ENCODE results near the gene TMEM207. TPM values are rescaled to one million over a fixed set of nuclear protein-coding genes. Genes with fewer than 3 reads are reported as not detected.

TMEM207 gene
- total and polyA plus RNA-seq, 2 of the 8 experiments (the other 6 are each of a cell fraction or from before 2014, with no cell fraction given) = not detected

GRCh38 chr3:190424108-190424477, 25.6 kb downstream of the TMEM207 start:
- no peak overlapping the region for H3K18ac ChIP-seq (ENCODE audit: extremely low read depth, low read length)
- H2BK15ac ChIP-seq (ENCODE audit: low read length) = no peak overlapping the region
- no peak overlapping the region for H3K4me2 ChIP-seq (ENCODE audit: insufficient read depth in 1 of 2, low read depth in 2 of 2, low read length in 2 of 2)
- no peak overlapping the region for H2AK5ac ChIP-seq (ENCODE audit: low read depth, low read length)
- H3K4me1 ChIP-seq (replicated peaks in 1 of 4; ENCODE audit: control insufficient read depth in 3 of 4, insufficient read depth in 4 of 4, low read length in 3 of 4) = no peaks in the 10 kb centered on the region
- H2BK12ac ChIP-seq (ENCODE audit: low read depth, low read length) = no peak overlapping the region
- no peaks in the 10 kb centered on the region for H4K20me1 ChIP-seq (replicated peaks in 1 of 2; ENCODE audit: control insufficient read depth in 1 of 2, insufficient read depth in 2 of 2, low read length in 2 of 2)
- H3K27me3 ChIP-seq (replicated peaks in 1 of 4; ENCODE audit: control insufficient read depth in 3 of 4, extremely low read depth in 1 of 4, insufficient read depth in 3 of 4, low read length in 3 of 4) = no peaks in the 10 kb centered on the region
- H4K8ac ChIP-seq (ENCODE audit: extremely low read depth, insufficient read depth, low read length) = no peak overlapping the region
- WGBS, 2 experiments (ENCODE audit: extremely low coverage in 1 of 2, insufficient coverage in 1 of 2, insufficient read length in 1 of 2, insufficient replicate concordance in 2 of 2, low coverage in 1 of 2, low lambda C conversion rate in 2 of 2, missing lambda C conversion rate in 1 of 2) = 80% methylated on average over 2 of the region's 2 CpGs; no CpG with 5 or more reads in 1 of the 2 experiments
- no peak overlapping the region for H2AFZ ChIP-seq (ENCODE audit: low read length)
- H3K9ac ChIP-seq (replicated peaks in 1 of 4; ENCODE audit: extremely low read depth in 1 of 4, low read depth in 3 of 4, low read length in 3 of 4) = no peak overlapping the region
- H3K14ac ChIP-seq (ENCODE audit: insufficient read length) = no peak overlapping the region
- H2BK5ac ChIP-seq (ENCODE audit: low read depth, low read length) = no peak overlapping the region
- POLR2A ChIA-PET (ENCODE audit: partially characterized antibody) = no interaction called here
- H3K9me3 ChIP-seq (ENCODE audit: insufficient read depth in 2 of 2, low read depth in 1 of 2, low read length in 1 of 2) = no peaks in the 10 kb centered on the region
- no peak overlapping the region for H2BK120ac ChIP-seq (replicated peaks; ENCODE audit: low read depth, low read length)
- no peak overlapping the region for H4K91ac ChIP-seq (replicated peaks; ENCODE audit: insufficient read length, low read length)
- H3K79me1 ChIP-seq (ENCODE audit: low read depth, low read length) = no peaks in the 10 kb centered on the region
- no peaks in the 10 kb centered on the region for H3K36me3 ChIP-seq (ENCODE audit: control insufficient read depth in 2 of 4, insufficient read depth in 4 of 4, low read length in 3 of 4)
- no peak overlapping the region for H4K5ac ChIP-seq (ENCODE audit: insufficient read length, low read depth, low read length)
- H3K56ac ChIP-seq (replicated peaks; ENCODE audit: insufficient read length, low read depth, low read length) = no peak overlapping the region
- FAIRE-seq (no peak), DNase-seq (ENCODE audit: low read depth in 1 of 2, low spot score in 2 of 2) (no peak)
- no peak overlapping the region for H3K23ac ChIP-seq (ENCODE audit: insufficient read length)
- H3K79me2 ChIP-seq (ENCODE audit: control insufficient read depth in 1 of 2, insufficient read depth in 2 of 2, low read length in 2 of 2) = no peaks in the 10 kb centered on the region
- H2BK20ac ChIP-seq (ENCODE audit: low read length) = no peak overlapping the region
- CTCF ChIA-PET (ENCODE audit: partially characterized antibody) = interaction anchor here (0.6 to 4.3 kb wide), 17 partner anchors 10 to 478 kb away, joined by 3 to 22 read pairs (median 4); partner anchors contain the start of genes CLDN1 and CLDN16
- no peak overlapping the region for H3K27ac ChIP-seq (ENCODE audit: low read depth, low read length)
- H3K4ac ChIP-seq (replicated peaks; ENCODE audit: insufficient read length, low read depth, low read length) = no peak overlapping the region
- TF ChIP-seq ATF2 (IDR thresholded peaks at IDR 0.05; ENCODE audit: low read length) (no peak), MAX (IDR thresholded peaks at IDR 0.05) (no peak), TBP (IDR thresholded peaks at IDR 0.05; ENCODE audit: low read depth, low read length) (no peak), SP2 (IDR thresholded peaks at IDR 0.05; ENCODE audit: low read length) (no peak), FOSL1 (IDR thresholded peaks at IDR 0.05; ENCODE audit: insufficient read depth, low read depth, low read length) (no peak)
- H3K4me3 ChIP-seq (ENCODE audit: extremely low read depth in 1 of 4, insufficient read depth in 2 of 4, low read depth in 3 of 4, low read length in 4 of 4) = no peak overlapping the region
- no peaks in the 10 kb centered on the region for H3K23me2 ChIP-seq (ENCODE audit: low read depth, low read length)

Data from H1 (cell line).